ENCODE results near the gene PRRC2A.

- TF ChIP-seq EP300 (IDR thresholded peaks at IDR 0.05) (no peak), CHD2 (IDR thresholded peaks at IDR 0.05; ENCODE audit: low read length, partially characterized antibody) (no peak), MAX (IDR thresholded peaks at IDR 0.05) (no peak), RNF2 (IDR thresholded peaks at IDR 0.05; ENCODE audit: borderline replicate concordance, low read depth) (no peak), CTCF (IDR thresholded peaks at IDR 0.05) (no peak), KDM1A (IDR thresholded peaks at IDR 0.05; ENCODE audit: low read depth) (no peak), RCOR1 (IDR thresholded peaks at IDR 0.05; ENCODE audit: low read depth, low read length) (no peak), FOSL2 (IDR thresholded peaks at IDR 0.05) (no peak), FOSL2 (CRISPR knock-in tag; IDR thresholded peaks at IDR 0.05) (no peak), MAZ (IDR thresholded peaks at IDR 0.05; ENCODE audit: borderline replicate concordance, low read depth, low read length) (no peak), PHF8 (IDR thresholded peaks at IDR 0.05; ENCODE audit: borderline replicate concordance, low read depth) (no peak), RFX5 (IDR thresholded peaks at IDR 0.05) (no peak), ZFP36 (IDR thresholded peaks at IDR 0.05; ENCODE audit: borderline replicate concordance, partially characterized antibody) (no peak), POLR2A (IDR thresholded peaks at IDR 0.05; ENCODE audit: low read length) (no peak), POLR2AphosphoS2 (conservative IDR thresholded peaks at IDR 0.05; ENCODE audit: low read length) (no peak)
Observed at GRCh38 chr6:31677955-31678354, 57.4 kb downstream of the PRRC2A start.
